Measurements from ENCODE around the gene LAMB4.

Gene LAMB4

DNA sequence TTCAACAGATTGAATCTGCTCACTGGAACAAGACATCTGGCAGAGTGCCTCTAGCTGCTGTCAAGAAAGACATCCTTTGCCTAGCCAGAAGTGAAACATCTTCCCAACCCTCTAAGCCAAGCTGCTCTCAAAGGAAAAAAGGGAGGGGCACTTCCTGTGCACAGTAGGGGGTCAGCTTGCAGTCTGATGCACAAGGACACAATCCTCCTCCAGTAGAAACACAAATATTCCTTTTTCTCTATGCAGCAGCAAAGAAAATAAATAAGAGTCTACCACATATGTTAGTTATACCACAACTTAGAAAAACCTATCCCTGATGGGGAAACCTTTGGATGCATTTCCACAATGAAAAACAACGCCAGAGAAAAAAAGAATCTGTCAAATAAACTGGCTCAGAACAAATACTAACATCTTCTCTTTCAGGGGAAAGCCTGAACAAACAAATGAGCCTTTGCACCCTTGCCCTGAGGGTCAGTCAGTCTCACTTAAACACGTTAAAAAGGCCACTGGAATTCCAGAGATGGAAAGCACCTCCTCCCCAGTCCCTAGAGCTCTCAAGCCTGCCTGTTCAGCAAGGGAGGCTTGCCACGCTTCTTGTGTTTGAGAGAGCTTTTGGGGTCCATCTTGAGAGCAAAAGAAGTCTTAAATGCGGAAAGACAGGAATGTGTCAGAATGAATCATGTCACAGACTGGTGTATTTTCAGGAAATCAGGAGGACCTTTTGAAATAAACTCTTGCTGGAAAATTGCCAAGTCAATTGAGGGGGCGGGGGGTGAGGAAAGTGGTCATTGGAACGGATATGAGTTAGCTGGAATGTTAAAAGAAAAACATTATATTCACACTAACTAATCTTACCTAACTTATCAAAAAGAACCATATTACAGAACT is 134.7 kb downstream of the LAMB4 start:
- DNase-seq (ENCODE audit: low read depth in 2 of 2) = no peak

DNA sequence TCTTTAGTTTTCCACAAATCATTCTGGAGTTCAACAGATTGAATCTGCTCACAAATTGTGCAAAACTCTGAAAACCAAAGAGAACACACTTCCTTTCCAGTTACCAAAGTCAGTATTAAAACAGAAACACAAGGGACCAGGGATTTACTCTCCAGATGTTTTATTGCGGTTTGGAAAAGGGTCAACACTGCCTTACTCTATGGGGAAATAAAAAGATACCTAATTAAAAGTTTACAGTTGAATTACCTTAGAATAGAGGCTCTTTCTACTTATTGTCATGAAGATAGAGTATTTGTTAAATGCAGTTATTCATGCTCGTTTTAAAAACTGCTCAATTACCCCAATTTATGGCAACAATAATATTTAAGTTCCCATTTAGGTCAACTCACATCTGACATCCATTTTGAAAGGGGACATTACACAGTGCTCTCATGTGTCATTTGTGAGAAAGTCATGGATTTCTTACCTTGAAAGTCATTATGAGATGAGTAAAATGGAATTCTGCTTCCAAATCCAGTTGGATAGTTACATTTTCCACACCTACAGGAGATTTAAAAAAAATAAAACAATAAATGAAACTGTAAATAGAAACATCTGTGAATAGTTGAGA is 135.6 kb downstream of the LAMB4 start:
- no peak for DNase-seq (ENCODE audit: low read depth in 2 of 2)

DNA sequence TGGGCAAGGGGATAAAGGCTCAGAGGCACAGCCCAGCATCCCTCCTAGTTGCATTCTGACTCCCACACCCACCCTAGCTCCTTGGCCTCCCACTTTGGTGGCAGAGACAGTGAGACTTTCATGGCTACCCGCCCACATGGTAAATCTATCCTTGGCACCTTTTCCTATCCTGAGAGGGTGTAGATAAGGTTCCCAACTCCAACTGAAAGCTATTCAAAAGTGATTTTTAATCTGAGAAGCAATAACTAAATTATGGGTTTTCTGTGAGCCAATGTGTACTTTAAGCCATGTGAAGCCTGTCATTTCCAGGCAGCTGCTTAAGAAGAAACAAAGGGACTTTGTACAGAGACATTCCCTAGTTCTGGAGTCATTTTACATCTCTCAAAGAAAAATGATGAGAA is 136.3 kb downstream of the LAMB4 start:
- no peak for DNase-seq (ENCODE audit: low read depth in 2 of 2)

DNA sequence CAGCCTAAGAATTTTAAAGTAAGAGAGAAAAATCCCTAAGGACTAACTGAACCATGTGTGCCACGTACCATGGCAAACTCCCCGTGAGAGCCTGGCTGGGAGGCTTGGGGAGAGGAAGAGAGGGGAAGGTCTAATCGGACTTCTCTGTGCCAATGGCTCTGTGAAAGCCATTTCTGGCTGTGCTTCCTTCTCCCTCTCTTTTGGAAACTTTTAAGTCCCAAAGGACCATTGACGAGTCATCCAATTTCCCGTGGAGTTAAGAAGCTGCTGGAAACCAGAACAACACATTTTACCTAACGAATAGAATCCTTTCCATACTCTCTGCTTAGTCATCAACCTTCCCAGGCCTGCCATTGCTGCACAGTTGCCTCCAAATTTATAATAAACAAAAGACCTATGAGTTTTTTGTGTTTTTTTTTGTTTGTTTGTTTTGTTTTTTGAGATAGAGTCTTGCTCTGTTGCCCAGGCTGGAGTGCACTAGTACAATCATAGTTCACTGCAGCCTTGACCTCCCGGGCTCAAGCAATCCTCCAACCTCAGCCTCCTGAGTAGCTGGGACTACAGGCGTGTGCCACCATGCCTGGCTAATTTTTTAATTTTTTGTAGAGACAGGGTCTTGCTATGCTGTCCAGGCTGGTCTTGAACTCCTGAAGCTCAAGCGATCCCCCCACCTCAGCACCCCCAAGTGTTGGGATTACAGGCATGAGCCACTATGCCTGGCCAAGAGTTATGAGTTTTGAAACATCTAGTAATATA is 140.4 kb downstream of the LAMB4 start:
- no peak for DNase-seq (ENCODE audit: low read depth in 2 of 2)

DNA sequence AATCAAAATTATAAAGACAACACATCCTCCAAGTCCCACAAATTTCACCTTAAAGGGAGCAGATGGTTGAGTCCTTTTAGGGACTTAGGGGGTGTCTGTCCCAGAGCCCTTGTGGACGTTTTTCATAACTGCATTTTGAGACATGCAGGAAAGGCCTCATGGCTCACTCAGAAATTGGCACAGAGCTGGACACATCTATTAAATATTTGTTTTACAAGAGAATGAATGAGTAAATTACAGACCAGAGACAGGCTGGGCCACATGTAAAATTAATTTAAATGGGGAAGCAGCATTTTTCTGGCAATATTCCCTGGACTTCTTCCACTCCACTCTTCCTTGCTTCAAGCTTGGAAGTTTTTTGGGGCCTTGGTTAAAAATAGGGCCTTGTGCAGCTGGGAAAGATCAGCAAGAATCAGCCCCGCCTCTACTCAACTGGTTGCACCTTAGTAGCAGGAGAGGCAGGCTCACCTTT is 147.2 kb downstream of the LAMB4 start:
- no peak for DNase-seq (ENCODE audit: low read depth in 2 of 2)

DNA sequence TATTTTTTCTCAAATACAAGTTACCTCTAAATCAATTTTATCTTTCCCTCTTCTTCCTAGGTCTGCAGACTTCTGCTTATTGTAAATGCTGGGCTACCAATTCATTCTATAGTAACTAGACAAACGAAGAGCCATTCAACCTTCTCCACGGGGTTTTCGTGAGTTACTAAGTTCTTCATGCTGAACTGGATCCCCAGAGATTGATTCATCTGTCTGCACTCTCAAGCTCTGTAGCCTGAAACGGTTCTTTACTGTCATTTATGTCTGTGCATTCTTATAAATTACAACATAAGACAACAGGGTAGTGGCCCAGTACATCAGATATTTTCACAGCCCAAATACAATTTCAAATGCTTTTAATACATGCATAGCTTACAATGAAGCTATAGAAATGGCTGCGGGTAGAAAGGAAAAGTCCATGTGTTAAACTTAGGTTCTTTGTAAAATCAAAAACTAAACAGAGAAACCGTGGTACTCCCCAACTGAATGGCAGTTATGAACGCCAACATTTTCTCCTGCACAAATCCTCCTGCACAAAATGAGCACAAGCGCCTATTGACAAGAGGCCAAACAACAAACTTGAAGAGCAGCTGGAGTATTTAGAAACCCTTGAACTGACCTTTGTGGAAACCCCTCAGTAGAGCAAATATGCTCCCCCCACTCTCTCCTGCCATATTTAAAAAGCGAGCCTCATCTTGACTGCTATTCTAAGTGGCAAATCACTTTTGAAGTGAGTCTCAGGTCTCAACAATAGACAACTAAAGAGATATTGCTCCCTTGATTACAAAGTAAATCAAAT is 147.9 kb downstream of the LAMB4 start:
- DNase-seq (ENCODE audit: low read depth in 2 of 2) = no peak

DNA sequence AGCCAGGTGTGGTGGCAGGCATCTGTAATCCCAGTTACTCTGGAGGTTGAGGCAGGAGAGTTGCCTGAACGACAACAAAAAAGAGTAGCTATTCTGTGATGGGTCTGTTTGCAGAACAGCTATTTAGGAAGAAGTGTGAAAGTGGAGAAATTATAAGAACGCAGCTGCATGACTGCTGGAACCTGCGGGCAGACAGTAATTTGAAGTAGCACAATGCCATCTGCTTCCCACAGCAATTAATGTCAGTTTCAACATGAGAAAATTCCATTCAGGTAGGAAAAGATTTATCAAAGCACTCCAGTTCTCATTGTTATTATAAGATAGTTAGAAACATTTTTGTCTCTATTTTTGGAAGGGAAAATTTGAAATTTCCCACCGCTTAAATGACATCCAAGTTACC is 148.7 kb downstream of the LAMB4 start:
- DNase-seq (ENCODE audit: low read depth in 2 of 2) = no peak

DNA sequence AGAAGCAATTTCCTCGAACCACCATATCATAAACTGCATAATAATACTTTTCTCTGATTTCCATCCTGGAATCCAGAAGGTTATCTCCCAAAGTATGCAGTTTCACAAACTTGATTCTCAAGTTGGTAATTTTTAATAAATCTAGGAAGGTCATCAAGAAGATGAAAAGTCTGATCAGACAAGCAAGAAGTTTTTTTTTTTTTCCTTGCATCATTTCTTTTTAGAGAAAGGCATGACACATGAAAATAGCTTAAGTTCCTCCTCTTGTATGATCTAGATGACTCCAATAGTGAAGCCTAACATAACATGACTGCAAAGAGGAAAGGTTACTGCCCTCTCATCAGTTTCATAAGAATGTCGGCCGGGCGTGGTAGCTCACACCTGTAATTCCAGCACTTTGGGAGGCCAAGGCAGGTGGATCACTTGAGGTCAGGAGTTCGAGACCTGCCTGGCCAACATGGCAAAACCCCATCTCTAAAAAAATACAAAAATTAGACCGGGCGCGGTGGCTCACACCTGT is 149.4 kb downstream of the LAMB4 start:
- DNase-seq (ENCODE audit: low read depth in 2 of 2) = no peak

DNA sequence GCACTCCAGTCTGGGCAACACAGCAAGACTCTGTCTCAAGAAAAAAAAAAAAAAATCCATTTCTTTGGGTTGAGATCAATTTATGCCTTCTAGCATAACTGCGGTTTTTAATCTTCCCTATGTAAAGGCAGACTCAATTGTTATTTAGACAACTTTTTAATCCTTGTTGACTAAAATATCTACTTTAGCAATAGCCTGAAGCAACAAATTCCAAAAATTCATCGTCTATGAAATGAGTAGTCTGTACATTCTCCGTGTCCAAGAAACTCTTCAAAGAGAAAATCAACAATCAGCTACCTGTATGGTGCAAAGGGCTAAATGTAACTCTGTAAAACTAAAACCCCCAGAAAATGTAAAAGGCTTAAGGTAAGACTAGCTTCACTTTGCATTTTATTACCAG is 150.0 kb downstream of the LAMB4 start:
- no peak for DNase-seq (ENCODE audit: low read depth in 2 of 2)

DNA sequence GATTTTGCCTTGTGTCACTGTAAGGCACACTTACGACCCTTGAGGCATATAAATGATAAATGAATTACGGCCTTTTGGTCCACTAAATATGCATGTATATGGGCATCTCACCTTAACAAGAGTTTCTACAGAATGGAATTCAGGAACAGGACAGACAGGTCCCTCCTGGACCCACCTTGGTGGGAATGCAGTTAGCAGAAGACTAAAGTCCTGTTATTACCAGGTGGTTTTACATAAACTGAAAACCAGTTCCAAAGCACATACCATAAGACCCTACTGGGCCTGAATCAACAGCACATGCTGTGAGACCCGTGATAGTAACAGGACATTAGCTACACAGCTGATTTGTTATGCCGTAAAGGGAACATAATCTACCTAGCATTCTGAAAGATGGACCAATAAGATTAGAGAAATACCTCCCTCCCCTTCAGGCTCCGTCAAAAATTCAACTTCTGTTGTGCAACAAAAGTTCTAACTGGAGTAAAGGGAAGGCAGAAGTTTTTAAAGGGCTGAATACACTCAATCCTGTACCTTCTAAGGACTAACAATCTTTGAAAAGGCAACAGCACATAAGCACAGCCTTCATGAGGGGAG is 151.2 kb downstream of the LAMB4 start:
- no peak for DNase-seq (ENCODE audit: low read depth in 2 of 2)

DNA sequence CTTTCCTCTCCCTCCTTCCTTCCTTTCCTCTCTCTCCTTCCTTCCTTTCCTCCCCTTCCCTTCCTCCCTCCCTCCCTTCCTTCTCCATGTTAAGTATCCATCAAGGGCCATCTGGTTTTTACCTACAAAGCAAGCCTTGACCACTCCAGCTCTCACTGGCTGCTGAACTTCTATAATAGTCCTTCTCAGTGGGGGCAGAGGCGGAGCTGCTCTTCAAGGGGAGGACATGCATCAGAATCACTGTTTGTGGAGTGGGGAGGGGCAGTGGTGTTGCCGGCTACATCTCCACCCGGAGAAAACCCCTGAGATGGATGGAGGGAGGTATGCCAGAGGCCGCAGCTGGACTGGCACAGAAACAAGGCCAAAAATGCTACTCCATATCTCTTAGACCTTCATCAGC is 153.1 kb downstream of the LAMB4 start:
- no peak for DNase-seq (ENCODE audit: low read depth in 2 of 2)

DNA sequence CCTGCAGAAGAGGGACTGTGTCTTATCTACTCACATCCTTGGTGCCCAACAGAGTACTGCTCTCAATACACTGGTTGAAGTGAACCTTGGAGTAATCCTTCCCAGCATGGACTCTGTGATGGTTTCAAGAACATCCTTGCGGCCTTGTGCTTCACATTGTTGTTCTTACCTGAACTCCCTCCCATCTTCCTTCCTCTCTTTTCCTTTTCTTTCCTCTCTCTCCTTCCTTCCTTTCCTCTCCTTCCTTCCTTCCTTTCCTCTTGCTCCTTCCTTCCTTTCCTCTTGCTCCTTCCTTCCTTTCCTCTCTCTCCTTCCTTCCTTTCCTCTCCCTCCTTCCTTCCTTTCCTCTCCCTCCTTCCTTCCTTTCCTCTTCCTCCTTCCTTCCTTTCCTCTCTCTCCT is 153.5 kb downstream of the LAMB4 start:
- no peak for DNase-seq (ENCODE audit: low read depth in 2 of 2)

DNA sequence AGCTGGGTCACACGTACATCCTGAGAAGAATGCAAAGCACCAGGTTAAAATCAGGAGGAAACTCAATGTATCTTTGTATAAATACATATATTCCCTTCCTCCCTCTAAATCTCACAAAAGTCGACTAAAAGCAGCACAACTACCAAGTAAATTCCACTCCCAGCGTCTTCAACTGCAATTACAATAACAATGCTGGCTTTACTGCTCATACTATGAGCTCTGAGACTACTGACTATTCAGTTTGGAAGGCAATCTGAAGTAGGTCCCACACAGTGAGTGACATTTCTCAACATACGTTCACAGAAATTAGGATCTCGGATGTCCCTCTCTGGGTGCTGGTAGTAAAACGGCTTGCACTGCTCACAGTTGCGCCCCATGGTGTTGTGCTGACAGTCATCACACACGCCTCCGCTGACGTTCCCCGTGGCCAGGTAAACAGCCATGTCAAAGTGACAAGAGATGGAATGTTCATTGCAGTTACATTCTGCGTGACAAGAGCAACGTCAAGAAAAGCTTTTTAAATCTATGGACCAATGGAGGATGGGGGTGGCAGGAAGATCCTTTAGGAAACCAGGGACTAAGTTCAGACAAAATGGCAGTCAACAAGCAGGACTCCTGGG is 154.7 kb downstream of the LAMB4 start:
- no peak for DNase-seq (ENCODE audit: low read depth in 2 of 2)

DNA sequence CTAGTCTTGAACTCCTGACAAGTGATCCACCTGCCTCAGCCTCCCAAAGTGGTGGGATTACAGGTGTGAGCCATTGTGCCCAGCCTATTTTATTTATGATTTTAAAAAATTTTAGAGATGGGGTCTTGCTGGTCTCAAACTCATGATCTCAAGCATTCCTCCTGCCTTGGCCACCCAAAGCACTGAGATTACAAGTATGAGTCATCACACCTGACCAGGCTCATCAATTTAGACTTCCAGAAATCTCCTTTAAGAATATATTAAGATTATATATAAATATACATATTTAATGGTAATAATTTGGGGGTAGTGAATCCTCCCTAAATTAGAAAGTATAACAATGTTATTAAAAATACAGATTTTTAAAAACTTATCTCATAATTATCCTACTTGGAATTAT is 156.3 kb downstream of the LAMB4 start:
- no peak for DNase-seq (ENCODE audit: low read depth in 2 of 2)
